Activated T-helper 1 cell treated with Interleukin-2 at 50 U/mL for 16 hours (primary cell): ENCODE data around the gene AAK1.
A peak's percentile ranks its signal among the peaks of the same experiment; 100 is the strongest.
"Not testable (repeated sequence)": the region's sequence is repeated elsewhere in the genome, so short reads cannot be mapped to it uniquely, and the experiment has no call there.

Experiments used
- DNase-seq: peaks from one replicate; pipeline ENCODE4 v3.0.0-alpha.2; 2020; ENCODE audit warnings: low read depth

The AAK1 gene

DNA sequence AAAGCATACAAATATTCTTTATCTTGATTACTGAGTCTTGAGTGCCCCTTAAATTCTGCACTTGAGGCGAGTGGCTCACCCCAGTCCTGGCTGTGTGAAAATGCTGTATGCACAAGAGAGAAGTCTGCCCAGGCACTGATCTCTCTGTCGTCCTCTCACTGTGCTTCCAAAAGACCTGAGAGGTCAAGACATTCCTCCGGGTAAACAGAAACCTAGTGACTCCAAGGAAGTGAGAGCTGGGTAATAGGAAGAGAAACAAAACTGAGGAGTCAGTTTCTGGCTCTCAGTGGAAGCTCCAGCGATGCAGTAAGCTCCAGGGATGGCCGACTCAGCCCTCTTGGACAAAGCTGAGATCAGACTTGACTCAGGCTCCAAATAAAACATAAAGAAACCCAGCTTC, 70.9 kb downstream of the AAK1 start:
- no peak for DNase-seq

DNA sequence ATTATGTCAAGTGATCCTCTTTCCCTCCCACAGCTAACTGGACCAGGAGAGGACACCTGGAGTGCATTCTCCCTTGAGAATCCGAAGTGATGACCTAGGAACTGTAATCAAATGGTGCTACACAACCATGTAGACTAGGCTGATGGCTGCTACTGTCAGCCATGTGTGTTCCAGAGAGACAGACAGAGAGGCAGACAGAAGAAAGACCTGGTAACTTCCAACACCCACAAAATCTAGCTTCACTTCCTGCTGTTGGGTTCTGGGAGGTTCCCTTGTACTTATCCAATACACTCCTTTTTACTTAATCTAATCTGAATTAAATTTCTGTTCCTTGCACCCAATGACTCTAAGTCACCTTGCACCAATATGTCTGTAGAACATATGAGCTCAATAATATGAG, 72.3 kb downstream of the AAK1 start:
- DNase-seq, result no peak

DNA sequence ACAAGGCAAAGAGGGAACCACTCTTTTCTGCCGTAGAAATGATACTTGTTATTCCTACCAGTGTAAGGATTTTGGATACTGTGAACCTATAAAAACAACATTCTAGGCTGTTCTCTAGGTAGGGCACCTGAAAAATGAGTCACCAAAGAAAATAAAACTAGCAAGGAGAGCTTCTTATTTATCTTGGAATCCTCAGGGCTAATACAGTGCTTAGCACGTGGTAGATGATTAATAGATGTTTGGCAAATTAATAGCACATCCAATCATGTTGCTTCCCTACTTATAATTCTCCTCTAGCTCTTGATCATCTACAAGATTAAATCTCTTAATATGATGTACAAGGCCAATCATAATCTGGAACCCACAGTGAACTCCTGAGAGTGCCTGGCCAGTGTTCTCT, 73.1 kb downstream of the AAK1 start:
- no peak for DNase-seq

DNA sequence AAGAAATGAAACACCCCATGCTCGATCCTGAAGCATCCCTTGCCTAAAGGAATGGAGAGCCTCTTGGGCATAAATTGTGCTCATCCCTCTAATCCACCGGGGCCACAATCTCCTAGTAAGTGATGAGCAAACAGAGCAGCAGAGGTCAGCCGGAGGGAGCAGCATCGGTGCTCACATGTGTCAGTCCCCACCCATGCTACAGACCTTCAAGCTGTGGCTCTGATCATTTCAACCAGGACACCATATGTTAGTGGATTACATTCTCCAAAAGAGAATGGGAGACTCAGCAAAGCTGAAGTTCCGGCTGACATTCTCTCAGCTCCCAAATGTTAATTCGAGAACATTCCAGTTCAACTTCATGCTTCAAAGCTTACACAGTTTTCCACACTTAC, 75.6 kb downstream of the AAK1 start:
- DNase-seq, result no peak

DNA sequence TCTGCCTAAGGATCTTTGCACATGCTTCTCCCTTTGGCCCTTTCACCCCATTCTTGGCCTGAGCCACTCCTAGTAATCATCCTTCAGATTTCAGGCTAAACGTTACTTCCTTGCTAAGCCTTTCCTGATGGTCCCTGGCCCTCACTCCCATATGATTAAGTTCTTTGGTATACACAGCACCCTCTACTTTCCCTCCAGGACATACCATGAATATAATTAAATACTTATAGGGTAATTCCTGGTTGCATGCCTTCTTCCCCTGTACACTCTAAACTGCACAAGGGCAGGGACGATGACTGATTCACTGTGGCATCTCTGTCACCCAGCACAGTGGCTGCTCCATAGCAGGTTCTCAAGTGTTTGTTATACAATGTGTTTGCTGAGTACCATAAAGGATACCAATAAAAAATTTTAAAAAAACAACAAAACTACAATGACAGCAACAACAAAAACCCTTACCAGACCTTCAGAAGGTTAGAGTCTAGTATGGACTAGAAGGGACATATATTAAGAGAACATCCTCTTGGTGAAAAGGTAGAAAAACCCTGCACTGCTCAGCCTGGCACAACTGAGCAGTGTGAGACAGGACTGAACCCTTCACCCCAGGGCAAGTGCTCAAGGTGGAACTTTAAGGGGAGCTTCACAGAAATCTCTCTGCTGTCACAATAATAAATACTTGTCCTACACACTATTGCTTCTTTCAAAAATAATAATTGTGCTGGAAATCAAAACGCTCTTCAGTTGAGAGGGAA, 76.2 kb downstream of the AAK1 start:
- DNase-seq, result no peak

DNA sequence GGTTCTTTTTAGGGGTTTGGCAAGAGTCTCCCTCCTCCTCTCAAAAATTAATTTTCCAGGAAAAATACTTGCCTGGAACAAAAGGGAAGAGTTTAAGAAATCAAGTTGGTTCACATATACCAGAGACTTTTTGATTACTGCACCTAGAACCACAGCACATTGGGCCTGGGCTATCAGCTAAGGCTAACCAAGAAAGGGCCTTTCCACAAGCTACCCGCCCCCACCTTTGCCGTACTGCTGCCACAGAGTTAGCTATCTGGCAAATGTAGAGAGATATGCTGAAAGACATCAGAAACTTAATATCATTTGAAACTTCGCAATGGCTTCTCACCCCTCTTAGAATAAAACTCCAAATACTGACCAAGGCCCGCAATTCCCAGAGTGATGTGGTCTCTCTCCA, 76.9 kb downstream of the AAK1 start:
- no peak for DNase-seq

DNA sequence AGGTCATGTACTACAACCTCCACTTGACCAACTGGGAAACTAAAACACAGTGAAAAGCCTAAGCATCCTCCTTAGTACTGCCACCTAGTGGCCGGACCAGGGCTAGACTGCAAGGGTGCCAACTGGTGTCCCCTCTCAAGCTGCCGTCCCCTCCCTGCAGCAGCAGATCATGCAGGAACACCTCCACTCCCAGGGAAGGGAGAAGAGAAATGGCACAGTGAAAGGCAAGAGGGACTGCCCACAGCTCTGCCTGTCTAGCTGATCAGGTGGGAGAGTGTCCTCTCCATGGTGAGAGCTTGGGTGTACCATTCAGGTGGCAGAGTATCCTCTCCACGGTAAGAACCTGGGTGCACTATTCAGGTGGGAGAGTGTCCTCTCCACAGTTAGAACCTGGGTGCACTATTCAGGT, 78.1 kb downstream of the AAK1 start:
- DNase-seq, result peak; percentile 45

DNA sequence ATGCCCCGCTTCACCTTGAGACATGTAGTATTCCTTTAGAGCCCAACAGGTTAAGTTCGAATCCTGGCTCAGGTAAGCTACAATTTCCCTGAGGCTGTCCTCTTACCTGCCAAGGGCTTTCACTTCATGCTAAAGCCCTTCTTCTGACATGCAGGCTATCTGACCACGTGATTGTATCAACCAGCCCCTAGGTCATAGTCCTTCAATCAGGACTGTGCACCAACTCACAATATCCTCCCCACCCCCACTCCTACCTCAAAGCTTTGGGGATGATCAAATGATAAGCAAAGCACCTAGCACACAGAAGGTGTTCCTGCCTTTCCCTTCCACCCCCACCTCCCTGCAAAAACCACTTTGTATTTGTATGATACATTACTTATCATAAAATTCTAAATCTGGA, 78.9 kb downstream of the AAK1 start:
- no peak for DNase-seq

DNA sequence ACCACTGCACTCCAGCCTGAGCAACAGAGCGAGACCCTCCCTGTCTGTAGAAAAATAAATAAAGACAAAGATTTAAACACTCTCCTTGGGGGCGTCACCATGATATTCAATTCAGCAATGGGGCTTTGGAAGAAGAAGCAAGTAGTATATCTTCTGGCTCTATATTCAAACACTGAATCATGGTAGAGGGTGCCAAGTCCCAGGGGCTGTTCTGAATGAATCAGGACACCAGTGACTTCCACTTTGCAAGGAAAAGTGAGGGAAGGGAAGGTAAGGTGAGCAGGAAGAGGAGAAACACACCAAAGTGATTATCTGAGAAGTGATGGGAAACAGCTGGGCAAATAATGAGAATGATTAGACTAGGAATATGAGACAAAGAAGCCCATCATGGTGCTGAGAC, 80.5 kb downstream of the AAK1 start:
- no peak for DNase-seq

DNA sequence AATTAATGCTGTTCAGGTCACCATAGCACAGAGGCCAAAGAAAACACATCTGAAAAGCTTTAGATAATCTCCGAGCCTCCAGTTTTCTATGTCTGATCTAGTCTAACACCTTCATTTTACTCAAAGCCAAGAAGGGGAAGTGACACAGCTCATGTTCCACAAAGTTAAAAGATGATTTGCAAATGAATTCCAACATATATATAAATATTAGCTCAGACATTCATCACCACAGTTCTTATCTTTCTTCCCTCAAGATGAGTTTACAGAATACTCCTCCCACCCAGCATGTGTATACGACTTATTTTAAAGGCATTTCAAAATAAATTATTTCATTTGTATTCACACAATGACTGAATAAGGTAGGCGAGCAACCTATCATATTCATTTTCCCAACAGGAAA, 82.4 kb downstream of the AAK1 start:
- no peak for DNase-seq

DNA sequence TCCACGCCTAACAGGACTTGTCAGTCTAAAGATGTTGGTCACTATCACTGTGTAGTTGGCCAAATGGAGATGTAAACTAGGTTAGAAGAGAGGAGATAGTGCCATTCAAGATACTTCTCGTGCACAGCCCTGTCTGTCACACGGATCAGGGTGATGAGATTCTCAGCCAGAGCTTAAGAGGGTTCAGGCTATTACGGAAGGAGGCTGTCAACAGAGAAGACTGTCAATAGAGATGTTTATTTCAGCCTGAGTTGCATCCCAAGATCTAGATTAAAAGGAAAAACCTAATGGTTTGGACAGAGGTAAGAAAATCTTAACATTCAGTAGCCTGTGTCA, 83.4 kb downstream of the AAK1 start:
- DNase-seq, result no peak

DNA sequence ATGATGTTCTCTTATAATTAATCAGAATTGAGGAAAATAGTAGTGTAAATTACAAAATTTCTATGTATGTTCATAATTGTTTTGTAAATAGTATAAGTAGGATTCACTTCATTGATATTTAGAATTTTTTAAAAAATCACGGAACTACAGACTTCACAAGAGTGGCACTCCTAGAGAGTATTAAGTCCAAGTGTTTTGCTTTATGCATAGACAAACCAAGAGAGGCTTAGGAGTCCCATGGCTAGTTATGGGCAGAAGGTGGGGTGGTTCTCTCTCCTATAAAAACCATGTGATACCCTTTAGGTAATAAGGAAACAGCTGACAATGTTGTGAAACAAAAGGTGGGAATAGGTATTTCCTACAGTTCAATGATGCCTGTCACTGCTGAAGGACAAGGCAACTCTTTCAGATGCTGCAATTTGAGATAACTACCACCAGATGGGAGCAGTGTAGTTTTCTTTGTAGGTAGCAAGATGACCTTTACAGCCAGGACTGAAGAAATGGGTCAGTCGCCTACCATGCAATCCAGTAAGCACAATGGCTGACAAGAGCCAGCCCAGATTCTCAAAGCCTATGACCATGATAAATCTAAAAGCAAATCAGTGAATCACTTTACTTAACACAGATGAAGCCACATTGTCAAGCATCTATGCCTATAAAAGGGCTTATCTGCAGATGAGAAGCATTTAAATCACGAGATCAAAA, 83.9 kb downstream of the AAK1 start:
- no peak for DNase-seq

DNA sequence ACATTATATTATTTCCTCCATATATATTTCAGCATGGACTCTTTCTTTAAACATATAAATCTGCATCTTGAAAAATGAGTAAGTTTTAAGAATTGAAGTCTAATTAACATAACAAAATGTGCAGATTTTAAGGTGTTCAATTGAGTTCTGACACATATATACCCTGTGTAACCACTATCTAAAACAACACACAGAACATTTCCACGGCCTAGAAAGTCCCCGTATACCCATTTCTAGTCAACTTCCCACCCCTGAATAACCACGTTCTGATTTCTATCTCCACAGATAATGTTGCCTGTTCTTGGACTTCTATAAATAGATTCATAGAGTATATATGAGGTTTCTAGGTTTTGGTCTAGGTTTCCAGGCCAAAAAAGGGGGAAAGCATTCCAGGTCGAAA, 87.5 kb downstream of the AAK1 start:
- DNase-seq, result no peak

DNA sequence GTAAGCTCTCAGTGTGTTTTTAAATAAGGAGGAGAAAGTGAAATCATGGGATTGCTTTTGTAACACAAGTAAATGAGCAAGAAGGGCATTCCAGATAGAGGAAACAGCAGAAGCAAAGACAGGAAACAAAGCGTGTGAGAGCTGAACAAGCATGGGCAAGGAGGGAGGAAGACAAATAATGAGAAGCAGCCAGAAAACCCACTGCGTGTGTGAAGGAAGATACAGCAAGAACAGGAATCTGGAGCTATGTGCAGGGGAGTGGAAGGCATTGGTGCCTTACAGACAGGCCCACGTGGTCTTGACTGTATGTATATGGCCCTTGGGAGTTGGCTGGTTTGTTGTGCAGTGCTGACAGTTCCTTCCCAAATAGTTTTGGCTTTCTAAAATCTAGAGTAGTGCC, 88.6 kb downstream of the AAK1 start:
- no peak for DNase-seq

DNA sequence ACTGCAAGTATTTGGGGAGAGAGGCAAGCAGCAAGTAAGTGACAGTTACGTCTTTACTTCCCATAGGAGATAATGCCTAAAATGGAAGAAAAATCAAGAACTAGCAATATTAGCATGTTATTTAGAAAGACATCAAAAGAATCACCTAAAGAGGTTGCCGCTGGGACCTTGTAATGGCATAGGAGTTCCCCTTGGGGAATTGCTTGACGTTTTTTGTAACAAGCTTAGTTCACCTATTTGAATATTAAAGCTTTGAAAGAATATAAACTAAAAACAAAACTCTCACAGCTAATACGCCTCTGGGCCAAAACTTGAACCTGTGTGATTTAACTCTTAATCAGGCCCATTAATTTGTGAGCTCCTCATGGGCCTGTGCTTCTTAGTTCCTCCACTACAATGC, 89.0 kb downstream of the AAK1 start:
- no peak for DNase-seq

DNA sequence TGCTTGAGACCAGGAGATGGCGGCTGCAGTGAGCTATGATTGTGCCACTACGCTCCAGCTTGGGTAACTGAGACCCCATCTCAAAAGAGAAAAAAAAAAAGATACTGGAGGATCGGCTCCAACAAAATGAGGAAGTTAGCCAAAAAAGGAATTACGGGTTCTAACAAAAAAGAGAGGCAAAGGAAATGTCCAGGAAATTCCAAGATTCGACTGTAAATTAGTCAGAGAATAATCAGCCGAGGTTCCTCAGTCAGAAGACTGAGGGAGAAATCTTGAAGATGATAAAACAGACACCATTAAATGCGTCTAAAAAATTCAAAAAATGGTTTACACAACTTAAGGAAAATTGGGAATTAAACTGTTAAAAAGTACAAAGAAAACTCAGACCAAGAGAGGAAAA, 89.5 kb downstream of the AAK1 start:
- DNase-seq, result no peak

DNA sequence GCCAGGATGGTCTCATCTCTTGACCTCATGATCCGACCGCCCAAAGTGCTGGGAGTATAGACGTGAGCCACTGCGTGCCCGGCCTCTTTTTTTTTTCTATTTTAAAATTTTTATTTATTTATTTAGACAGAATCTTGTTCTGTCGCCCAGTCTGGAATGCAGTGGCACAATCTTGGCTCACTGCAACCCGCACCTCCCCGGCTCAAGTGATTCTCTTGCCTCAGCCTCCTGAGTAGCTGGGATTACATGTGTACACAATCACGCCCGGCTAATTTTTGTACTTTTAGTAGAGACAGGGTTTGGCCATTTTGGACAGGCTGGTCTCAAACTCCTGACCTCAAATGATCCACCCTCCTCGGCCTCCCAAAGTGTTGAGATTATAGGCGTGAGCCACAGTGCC, 93.0 kb downstream of the AAK1 start:
- DNase-seq, result not testable (repeated sequence)

DNA sequence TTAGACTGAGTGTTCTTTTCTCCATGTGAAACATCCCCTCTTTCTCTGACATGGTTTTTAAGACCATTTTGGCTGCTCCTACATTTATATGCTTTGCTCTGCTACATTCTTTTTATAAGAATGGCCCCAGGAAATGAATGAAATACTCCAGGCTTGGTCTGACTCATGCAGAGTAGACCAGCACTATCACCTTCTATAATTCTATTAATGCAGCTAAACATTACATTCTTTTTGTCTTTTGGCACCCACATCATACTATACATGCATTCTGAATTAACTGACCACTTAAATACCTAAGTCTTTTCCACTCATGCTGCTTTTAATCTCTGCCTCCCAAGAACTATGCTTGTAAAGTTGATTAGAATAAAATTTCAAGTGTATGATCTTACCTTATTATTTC, 94.1 kb downstream of the AAK1 start:
- no peak for DNase-seq

DNA sequence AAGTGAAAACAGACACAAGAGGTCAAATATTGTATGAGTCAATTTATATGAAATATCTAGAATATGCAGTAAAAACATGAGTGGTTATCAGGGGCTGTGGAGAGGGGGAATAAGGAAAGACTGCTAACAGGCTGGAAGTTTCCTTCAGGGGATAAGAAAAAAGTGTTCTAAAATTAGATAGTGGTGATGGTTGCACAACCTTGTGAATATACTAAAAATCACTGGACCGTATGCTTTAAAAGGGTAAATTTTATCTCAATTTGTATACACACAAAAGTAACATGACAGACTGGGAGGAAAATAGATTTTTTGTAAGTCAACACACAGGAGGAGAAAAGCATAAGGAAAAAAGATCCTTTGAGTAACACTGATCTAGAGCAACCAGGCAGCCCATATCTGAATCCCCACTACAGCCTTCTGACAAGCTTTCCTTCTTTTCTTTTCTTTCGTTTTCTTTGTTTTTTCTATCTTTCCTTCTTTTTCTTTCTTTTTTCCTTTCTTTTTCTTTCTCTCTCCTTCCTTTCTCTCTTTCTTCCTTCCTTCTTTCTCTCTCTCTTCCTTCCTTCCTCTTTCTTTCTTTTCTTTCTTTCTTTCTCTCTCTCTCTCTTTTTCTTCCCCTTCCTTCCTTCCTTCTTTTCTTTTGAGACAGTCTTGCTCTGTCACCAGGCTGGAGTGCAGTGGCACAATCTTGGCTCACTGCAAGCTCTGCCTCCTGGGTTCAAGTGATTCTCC, 95.4 kb downstream of the AAK1 start:
- DNase-seq, result no peak

DNA sequence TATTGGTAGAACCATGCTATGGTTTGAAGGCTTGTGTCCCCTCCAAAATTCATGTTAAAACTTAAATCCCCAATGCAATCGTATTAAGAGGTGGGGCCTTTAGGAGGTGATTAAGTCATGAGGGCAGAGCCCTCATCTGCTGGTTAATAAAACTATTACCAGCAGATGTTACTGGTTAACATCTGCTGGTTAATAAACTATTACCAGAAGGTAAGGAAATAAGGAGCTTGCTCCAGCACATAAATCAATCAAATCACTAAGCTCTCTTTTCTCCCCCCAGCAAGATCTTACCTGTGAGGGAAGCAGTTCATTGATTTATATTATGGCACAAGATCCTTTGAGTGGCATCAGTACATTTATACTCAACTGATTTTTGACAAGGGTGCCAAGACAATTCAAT, 96.9 kb downstream of the AAK1 start:
- no peak for DNase-seq

DNA sequence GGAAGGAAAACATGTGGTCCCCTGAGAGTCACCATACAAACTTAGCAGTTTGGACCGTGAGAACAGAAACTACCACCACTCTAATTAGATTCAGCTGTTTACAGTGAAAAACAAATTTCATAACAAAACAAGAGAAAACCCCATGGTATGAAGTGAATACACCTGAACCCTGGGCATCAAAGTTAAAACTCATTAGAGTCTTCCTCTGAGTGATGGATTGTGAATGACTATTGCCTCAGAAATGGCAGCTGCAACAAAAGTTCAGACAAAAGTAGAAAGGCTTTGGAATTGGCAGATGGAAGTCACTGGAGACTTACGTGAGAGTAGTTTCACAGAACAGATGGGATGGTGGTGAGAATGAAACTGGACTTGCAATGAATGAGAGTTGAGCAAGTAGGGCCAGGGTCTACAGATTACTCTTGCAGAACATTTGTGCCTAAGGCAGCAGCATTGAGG, 98.0 kb downstream of the AAK1 start:
- no peak for DNase-seq

DNA sequence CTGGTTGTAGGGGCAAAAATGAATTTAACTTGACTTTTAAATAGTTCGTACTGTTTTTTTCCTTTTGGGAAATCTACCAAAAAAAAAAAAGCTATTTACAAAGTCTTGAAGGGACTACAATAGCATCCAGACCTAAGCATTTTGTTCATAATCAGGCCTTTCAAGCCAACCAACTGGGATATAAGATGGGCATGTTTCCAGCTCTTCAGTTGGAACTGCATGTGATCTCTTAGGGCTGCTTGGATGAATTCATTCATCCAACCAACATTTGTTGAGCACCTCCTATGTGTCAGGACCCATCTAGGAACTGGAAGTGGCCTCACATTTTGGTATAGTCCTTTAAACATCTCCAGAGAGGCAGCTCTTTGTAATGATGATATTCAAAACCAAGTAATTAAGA, 98.6 kb downstream of the AAK1 start:
- no peak for DNase-seq

DNA sequence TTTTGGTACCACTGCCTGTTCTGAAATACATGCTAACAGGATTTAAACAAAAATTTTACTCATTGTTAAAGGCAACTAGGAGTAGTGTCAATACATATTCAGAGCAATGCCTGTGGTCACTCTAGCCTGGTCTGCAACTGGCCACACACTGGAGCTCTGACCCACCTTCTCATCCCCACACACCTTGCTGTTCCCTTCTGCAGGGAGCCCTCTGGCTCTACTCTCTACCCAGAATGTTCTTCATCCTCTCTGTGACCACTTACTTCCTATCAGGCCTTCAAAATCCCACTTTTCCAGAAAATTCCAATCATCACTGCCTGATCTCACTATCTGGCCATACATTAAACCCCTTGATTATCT, 104.0 kb downstream of the AAK1 start:
- DNase-seq, result no peak
